ENCODE measurements around the gene NRXN3.

The NRXN3 gene

DNA sequence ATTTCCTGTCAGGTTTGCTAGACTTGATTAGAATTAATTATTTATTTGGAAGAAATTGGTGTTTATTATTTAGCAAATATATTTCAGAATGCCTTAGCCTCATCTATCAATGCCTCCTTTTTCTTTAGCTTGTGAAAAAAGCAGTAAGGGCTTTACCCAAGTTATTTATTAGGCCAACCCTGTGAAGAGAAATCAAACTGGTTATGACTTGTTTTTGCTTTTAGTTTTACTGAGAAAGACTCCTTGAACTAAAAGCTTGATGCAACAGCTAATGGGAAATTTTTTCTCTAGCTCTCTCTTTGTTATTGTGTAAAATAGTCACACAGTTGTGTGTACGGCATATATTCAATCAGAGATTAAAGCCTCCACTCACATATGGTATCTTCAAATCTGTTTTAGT is 1734.3 kb downstream of the NRXN3 start:
- H3K4me1 ChIP-seq (ENCODE audit: control insufficient read depth, insufficient read depth, low read length), result no peaks in the 10 kb centered on the region
- H3K27ac ChIP-seq (ENCODE audit: extremely low read depth, low read depth, low read length), result no peak overlapping the region
- TF ChIP-seq, protein P1, sequence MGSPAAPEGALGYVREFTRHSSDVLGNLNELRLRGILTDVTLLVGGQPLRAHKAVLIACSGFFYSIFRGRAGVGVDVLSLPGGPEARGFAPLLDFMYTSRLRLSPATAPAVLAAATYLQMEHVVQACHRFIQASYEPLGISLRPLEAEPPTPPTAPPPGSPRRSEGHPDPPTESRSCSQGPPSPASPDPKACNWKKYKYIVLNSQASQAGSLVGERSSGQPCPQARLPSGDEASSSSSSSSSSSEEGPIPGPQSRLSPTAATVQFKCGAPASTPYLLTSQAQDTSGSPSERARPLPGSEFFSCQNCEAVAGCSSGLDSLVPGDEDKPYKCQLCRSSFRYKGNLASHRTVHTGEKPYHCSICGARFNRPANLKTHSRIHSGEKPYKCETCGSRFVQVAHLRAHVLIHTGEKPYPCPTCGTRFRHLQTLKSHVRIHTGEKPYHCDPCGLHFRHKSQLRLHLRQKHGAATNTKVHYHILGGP (tag by site-specific recombination; IDR thresholded peaks at IDR 0.05), result no peak
- TF ChIP-seq ZBTB1 (tag by site-specific recombination; IDR thresholded peaks at IDR 0.05) (no peak), ZNF701 (tag by site-specific recombination; IDR thresholded peaks at IDR 0.05) (no peak), TRIM28 (IDR thresholded peaks at IDR 0.05; ENCODE audit: borderline replicate concordance, low read length) (no peak), SCRT2 (tag by site-specific recombination; IDR thresholded peaks at IDR 0.05) (no peak), ZBTB8A (tag by site-specific recombination; IDR thresholded peaks at IDR 0.05) (no peak), ZNF146 (tag by site-specific recombination; IDR thresholded peaks at IDR 0.05) (no peak), ZNF48 (tag by site-specific recombination; IDR thresholded peaks at IDR 0.05) (no peak), ZNF548 (tag by site-specific recombination; IDR thresholded peaks at IDR 0.05) (no peak), ZNF354C (tag by site-specific recombination; IDR thresholded peaks at IDR 0.05; ENCODE audit: borderline replicate concordance, low read depth) (no peak), YY1 (tag by site-specific recombination; IDR thresholded peaks at IDR 0.05) (no peak), YY2 (tag by site-specific recombination; IDR thresholded peaks at IDR 0.05) (no peak)
- TF ChIP-seq, protein P2, sequence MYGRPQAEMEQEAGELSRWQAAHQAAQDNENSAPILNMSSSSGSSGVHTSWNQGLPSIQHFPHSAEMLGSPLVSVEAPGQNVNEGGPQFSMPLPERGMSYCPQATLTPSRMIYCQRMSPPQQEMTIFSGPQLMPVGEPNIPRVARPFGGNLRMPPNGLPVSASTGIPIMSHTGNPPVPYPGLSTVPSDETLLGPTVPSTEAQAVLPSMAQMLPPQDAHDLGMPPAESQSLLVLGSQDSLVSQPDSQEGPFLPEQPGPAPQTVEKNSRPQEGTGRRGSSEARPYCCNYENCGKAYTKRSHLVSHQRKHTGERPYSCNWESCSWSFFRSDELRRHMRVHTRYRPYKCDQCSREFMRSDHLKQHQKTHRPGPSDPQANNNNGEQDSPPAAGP (tag by site-specific recombination; IDR thresholded peaks at IDR 0.05), result no peak
- no peak overlapping the region for H3K4me3 ChIP-seq (ENCODE audit: low read depth, low read length)
- H3K36me3 ChIP-seq (ENCODE audit: control insufficient read depth in 2 of 2, insufficient read depth in 1 of 2, low read length in 2 of 2), result no peaks in the 10 kb centered on the region
- ChIA-PET CTCF (no interaction called here), POLR2A (no interaction called here)
- H3K9me3 ChIP-seq (ENCODE audit: control insufficient read depth, insufficient read depth, low read depth, low read length), result no peaks in the 10 kb centered on the region

DNA sequence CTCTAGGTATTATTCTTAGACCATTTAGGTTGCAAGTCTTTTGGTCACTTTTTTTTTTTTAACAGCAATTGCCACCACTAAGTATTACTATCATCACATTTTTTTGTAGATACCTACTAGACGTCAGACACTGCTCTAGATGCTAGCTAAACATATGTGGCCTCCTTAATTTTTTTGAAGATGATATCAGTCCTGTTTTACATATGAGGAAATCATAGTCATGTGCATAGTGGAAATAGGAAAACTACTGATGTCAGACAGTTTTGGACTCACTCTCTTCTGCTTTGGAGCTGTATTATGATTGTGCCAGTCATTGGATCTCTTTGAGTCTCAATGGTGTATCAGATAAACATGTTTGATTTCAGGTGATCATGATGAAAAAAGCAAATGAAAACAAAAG is 1736.8 kb downstream of the NRXN3 start:
- Histone ChIP-seq H3K4me1 (ENCODE audit: control insufficient read depth, insufficient read depth, low read length) (no peaks in the 10 kb centered on the region), H3K4me3 (ENCODE audit: low read depth, low read length) (no peak overlapping the region), H3K36me3 (ENCODE audit: control insufficient read depth in 2 of 2, insufficient read depth in 1 of 2, low read length in 2 of 2) (no peaks in the 10 kb centered on the region), H3K27ac (ENCODE audit: extremely low read depth, low read depth, low read length) (no peak overlapping the region), H3K9me3 (ENCODE audit: control insufficient read depth, insufficient read depth, low read depth, low read length) (no peaks in the 10 kb centered on the region)
- CTCF ChIA-PET, result interaction anchor here (0.6 to 0.7 kb wide), 2 partner anchors 143 to 974 kb away, joined by 4 to 5 read pairs; no protein-coding TSS in a partner anchor
- POLR2A ChIA-PET, result no interaction called here
- TF ChIP-seq ZNF138 (tag by site-specific recombination; IDR thresholded peaks at IDR 0.05; ENCODE audit: borderline replicate concordance) (no peak), YY1 (tag by site-specific recombination; IDR thresholded peaks at IDR 0.05) (no peak), ZBTB1 (tag by site-specific recombination; IDR thresholded peaks at IDR 0.05) (no peak), ZNF701 (tag by site-specific recombination; IDR thresholded peaks at IDR 0.05) (no peak), ZBTB11 (tag by site-specific recombination; conservative IDR thresholded peaks at IDR 0.05; ENCODE audit: low read depth) (no peak), ZNF155 (tag by site-specific recombination; IDR thresholded peaks at IDR 0.05) (no peak), ZNF610 (tag by site-specific recombination; IDR thresholded peaks at IDR 0.05; ENCODE audit: borderline replicate concordance) (no peak), ZFP69B (tag by site-specific recombination; IDR thresholded peaks at IDR 0.05) (no peak), ZNF302 (tag by site-specific recombination; IDR thresholded peaks at IDR 0.05; ENCODE audit: low read depth) (no peak)
- TF ChIP-seq, protein P3, sequence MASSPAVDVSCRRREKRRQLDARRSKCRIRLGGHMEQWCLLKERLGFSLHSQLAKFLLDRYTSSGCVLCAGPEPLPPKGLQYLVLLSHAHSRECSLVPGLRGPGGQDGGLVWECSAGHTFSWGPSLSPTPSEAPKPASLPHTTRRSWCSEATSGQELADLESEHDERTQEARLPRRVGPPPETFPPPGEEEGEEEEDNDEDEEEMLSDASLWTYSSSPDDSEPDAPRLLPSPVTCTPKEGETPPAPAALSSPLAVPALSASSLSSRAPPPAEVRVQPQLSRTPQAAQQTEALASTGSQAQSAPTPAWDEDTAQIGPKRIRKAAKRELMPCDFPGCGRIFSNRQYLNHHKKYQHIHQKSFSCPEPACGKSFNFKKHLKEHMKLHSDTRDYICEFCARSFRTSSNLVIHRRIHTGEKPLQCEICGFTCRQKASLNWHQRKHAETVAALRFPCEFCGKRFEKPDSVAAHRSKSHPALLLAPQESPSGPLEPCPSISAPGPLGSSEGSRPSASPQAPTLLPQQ (tag by site-specific recombination; IDR thresholded peaks at IDR 0.05), result no peak
- TF ChIP-seq, protein P4, sequence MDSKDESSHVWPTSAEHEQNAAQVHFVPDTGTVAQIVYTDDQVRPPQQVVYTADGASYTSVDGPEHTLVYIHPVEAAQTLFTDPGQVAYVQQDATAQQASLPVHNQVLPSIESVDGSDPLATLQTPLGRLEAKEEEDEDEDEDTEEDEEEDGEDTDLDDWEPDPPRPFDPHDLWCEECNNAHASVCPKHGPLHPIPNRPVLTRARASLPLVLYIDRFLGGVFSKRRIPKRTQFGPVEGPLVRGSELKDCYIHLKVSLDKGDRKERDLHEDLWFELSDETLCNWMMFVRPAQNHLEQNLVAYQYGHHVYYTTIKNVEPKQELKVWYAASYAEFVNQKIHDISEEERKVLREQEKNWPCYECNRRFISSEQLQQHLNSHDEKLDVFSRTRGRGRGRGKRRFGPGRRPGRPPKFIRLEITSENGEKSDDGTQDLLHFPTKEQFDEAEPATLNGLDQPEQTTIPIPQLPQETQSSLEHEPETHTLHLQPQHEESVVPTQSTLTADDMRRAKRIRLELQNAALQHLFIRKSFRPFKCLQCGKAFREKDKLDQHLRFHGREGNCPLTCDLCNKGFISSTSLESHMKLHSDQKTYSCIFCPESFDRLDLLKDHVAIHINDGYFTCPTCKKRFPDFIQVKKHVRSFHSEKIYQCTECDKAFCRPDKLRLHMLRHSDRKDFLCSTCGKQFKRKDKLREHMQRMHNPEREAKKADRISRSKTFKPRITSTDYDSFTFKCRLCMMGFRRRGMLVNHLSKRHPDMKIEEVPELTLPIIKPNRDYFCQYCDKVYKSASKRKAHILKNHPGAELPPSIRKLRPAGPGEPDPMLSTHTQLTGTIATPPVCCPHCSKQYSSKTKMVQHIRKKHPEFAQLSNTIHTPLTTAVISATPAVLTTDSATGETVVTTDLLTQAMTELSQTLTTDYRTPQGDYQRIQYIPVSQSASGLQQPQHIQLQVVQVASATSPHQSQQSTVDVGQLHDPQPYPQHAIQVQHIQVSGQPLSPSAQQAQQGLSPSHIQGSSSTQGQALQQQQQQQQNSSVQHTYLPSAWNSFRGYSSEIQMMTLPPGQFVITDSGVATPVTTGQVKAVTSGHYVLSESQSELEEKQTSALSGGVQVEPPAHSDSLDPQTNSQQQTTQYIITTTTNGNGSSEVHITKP (tag by site-specific recombination; IDR thresholded peaks at IDR 0.05), result no peak
